Right cardiac atrium (tissue), 5 donors: ENCODE measurements around the gene HOXB5. TPM values are rescaled to one million over a fixed set of nuclear protein-coding genes. Genes with fewer than 3 reads are reported as not detected.

Experiments used
- ATAC-seq, 2 donors: fragments of 200-7000 bp; cut with Tn5 transposase; one replicate each; pipeline versions ENCODE4 v1.8.0 to v1.9.1; 2020; ENCODE audit warnings: moderate library complexity in 2 of 2, mild to moderate bottlenecking in 1 of 2
- DNase-seq, 3 donors: peaks; one replicate each; pipeline ENCODE4 v3.0.0-alpha.2; 2020
- H3K27ac ChIP-seq: one replicate; pipeline ENCODE4 v1.5.1; 2013; ENCODE audit warnings: mild to moderate bottlenecking, low read length, control low read depth, moderate library complexity
- H3K27me3 ChIP-seq: one replicate; pipeline ENCODE4 v1.6.1; 2013; ENCODE audit not compliant: control insufficient read depth, insufficient read depth
- H3K4me1 ChIP-seq: one replicate; pipeline ENCODE4 v1.6.1; 2013; ENCODE audit warnings: low read length; ENCODE audit not compliant: control insufficient read depth, insufficient read depth
- H3K4me3 ChIP-seq: one replicate; pipeline ENCODE4 v1.5.1; 2013; ENCODE audit warnings: low read length, control low read depth
- H3K9me3 ChIP-seq: one replicate; pipeline ENCODE4 v1.6.1; 2013; ENCODE audit warnings: low read length; ENCODE audit not compliant: control insufficient read depth
- WGBS: extraction: QIAGEN DNeasy Blood & Tissue Kit; methylation state at CpG from one replicate; pipeline ENCODE4 v1.1.7; 2013; 5-methylcytosine and 5-hydroxymethylcytosine counted together
- intact Hi-C, 4 donors: fragments of 100-400 bp; cut with DNase I; formaldehyde crosslinking; loops; one replicate each; pipeline versions ENCODE4 v1.11.0 to v1.14.0; 2022 to 2023
- polyA plus RNA-seq: library from polyadenylated mRNA; stranded (reverse); fragments of 200-250 nt; gene quantifications from one replicate; pipeline ENCODE4 v1.2.3, GENCODE V29; 2013
- total RNA-seq, 4 donors: library from RNA; stranded (reverse); fragmentation: NEBNext Ultra II Directional; extraction: Animal tissue kit (Norgen Biotek cat#: 25700); gene quantifications; one replicate each; pipeline ENCODE4 v1.2.1, GENCODE V29; 2021
- donor health status: healthy with polysubstance abuse.
- donor health status: DM: no; HTN: yes; CAD: no.
- donor health status: DM: no; HTN: no; CAD: no.
- donor health status: DM: no; HTN: yes; CAD: no; lungs with severe emphysema.
- donor health status: DM: yes; HTN: yes; CAD: no.

The HOXB5 gene
- total and polyA plus RNA-seq, 5 donors: 0.12 to 0.37 (median 0.14) TPM; not detected in 1

GRCh38 chr17:48606892-48607614, 13.5 kb upstream of the HOXB5 start:
- H3K27ac ChIP-seq: no peak overlapping the region
- no peaks in the 10 kb centered on the region for H3K4me1 ChIP-seq
- no peak for DNase-seq
- H3K27me3 ChIP-seq: peaks cover 3% of the 10 kb centered on the region
- intact Hi-C loops: no loop called here
- 37% methylated on average over 9 of the region's 9 CpGs for WGBS
- H3K4me3 ChIP-seq: no peak overlapping the region
- H3K9me3 ChIP-seq: no peaks in the 10 kb centered on the region
- ATAC-seq: no peak

- 30% methylated on average over 41 of the region's 41 CpGs for WGBS
- no peak for DNase-seq
- no peaks in the 10 kb centered on the region for H3K9me3 ChIP-seq
- H3K4me1 ChIP-seq: no peaks in the 10 kb centered on the region
- no peak overlapping the region for H3K4me3 ChIP-seq
- no peak for ATAC-seq
- peaks cover 3% of the 10 kb centered on the region for H3K27me3 ChIP-seq
- no peak overlapping the region for H3K27ac ChIP-seq
- intact Hi-C loops: no loop called here
Measured at GRCh38 chr17:48605991-48606891, 12.7 kb upstream of the HOXB5 start.

GRCh38 chr17:48605409-48605919, 11.9 kb upstream of the HOXB5 start:
- no peak for DNase-seq
- H3K4me3 ChIP-seq: no peak overlapping the region
- peaks cover 3% of the 10 kb centered on the region for H3K27me3 ChIP-seq
- intact Hi-C loops: no loop called here
- no peak overlapping the region for H3K27ac ChIP-seq
- H3K9me3 ChIP-seq: no peaks in the 10 kb centered on the region
- H3K4me1 ChIP-seq: no peaks in the 10 kb centered on the region
- 18% methylated on average over 10 of the region's 10 CpGs for WGBS
- no peak for ATAC-seq

- intact Hi-C loops: no loop called here
- ATAC-seq (no peak), DNase-seq (no peak)
- Histone ChIP-seq H3K9me3 (no peaks in the 10 kb centered on the region), H3K4me1 (no peaks in the 10 kb centered on the region), H3K27ac (no peak within 1 kb of the TSS), H3K4me3 (no peak within 1 kb of the TSS), H3K27me3 (peaks cover 3% of the 10 kb centered on the region)
- WGBS: 19% methylated on average over 16 of the region's 16 CpGs
Measured at GRCh38 chr17:48604770-48605329, 11.3 kb upstream of the HOXB5 start, which contains the start of gene HOXB6. Gene HOXB6 (minus strand): TSS chr17:48604986. CDS start chr17:48598150, 6,836 bp downstream.

- WGBS: 9% methylated on average over 21 of the region's 21 CpGs
- intact Hi-C loops: no loop called here
- no peak for DNase-seq
- Histone ChIP-seq H3K4me1 (no peaks in the 10 kb centered on the region), H3K9me3 (no peaks in the 10 kb centered on the region), H3K27me3 (peaks cover 3% of the 10 kb centered on the region), H3K27ac (no peak overlapping the region), H3K4me3 (no peak overlapping the region)
- ATAC-seq: no peak
Measured at GRCh38 chr17:48603959-48604769, 10.6 kb upstream of the HOXB5 start.

GRCh38 chr17:48601539-48602425, 8.2 kb upstream of the HOXB5 start:
- WGBS: 10% methylated on average over 35 of the region's 35 CpGs
- H3K27me3 ChIP-seq: peaks cover 3% of the 10 kb centered on the region
- intact Hi-C loops: no loop called here

GRCh38 chr17:48601207-48601538, 7.6 kb upstream of the HOXB5 start:
- Histone ChIP-seq H3K27me3 (peaks cover 3% of the 10 kb centered on the region), H3K4me1 (peaks cover 4% of the 10 kb centered on the region), H3K4me3 (no peak overlapping the region), H3K27ac (no peak overlapping the region), H3K9me3 (no peaks in the 10 kb centered on the region)
- DNase-seq (no peak), ATAC-seq (no peak)
- intact Hi-C loops: no loop called here
- WGBS: 16% methylated on average over 4 of the region's 4 CpGs

More at GRCh38 chr17:48601539-48602425, 8.2 kb upstream of the HOXB5 start:
- DNase-seq (no peak), ATAC-seq (no peak)
- no peaks in the 10 kb centered on the region for H3K9me3 ChIP-seq
- H3K27ac ChIP-seq: no peak overlapping the region
- H3K4me1 ChIP-seq: peaks cover 4% of the 10 kb centered on the region
- no peak overlapping the region for H3K4me3 ChIP-seq

- ATAC-seq (no peak), DNase-seq (no peak)
- H3K4me3 ChIP-seq: no peak overlapping the region
- 32% methylated on average over 17 of the region's 17 CpGs for WGBS
- no peaks in the 10 kb centered on the region for H3K9me3 ChIP-seq
- intact Hi-C loops: no loop called here
- H3K4me1 ChIP-seq: peaks cover 4% of the 10 kb centered on the region
- no peaks in the 10 kb centered on the region for H3K27me3 ChIP-seq
- H3K27ac ChIP-seq: no peak overlapping the region
Measured at GRCh38 chr17:48600244-48601098, 6.9 kb upstream of the HOXB5 start.

DNA sequence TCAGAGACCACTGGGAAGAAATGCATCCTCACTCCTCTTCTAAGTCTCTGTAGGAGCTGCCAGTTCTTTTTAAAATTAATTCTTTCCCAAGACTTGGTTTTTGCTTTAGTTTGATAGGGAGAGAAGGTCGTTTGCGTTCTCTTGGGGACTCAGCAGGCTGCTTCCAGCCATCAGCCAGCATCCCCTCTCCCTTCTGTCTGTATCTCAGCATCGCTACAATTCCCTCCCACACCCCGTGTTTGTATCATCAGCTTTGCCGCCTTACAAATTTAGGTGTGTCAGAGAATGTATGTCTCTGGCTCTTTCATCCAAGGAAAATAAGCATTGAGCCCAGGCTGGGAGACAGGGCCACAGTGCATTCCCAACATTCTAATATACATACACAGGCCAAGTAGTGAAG, 5.8 kb upstream of the HOXB5 start:
- H3K9me3 ChIP-seq: no peaks in the 10 kb centered on the region
- 47% methylated on average over 5 of the region's 5 CpGs for WGBS
- H3K27ac ChIP-seq: no peak overlapping the region
- DNase-seq (no peak), ATAC-seq (no peak)
- H3K4me1 ChIP-seq: peaks cover 4% of the 10 kb centered on the region
- no peaks in the 10 kb centered on the region for H3K27me3 ChIP-seq
- H3K4me3 ChIP-seq: no peak overlapping the region
- intact Hi-C loops: loop anchor here in 2 of 4 donors (10.0 kb wide), 2 partner anchors 245 to 265 kb away; no protein-coding TSS in a partner anchor
